ENCODE data around the gene CELF2. TPM values are rescaled to one million over a fixed set of nuclear protein-coding genes. Genes with fewer than 3 reads are reported as not detected.

CELF2 gene
- polyA plus RNA-seq, 1 donor from 2014 or later = 55.5 TPM

DNA sequence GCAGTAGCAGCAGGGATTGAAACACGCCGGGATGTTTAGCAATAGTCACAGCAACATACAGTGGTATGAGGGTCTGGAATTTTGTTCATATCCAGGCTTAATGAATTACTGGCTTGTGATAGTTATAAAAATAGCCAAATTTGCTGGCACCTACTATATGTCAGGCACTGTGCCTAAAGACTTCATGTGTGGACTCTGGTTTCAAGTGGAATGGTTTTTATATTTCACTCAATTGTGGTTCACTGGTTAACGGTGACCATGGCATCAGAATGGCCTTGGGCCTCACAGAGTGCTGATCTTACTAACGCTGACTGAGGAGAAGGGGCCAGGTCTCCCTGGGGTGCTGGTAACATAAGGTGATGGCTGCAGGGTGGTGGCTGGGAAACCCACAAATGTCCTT lies 55.7 kb downstream of the CELF2 start:
- Histone ChIP-seq H2AFZ (ENCODE audit: low read depth, low read length) (no peak overlapping the region), H3F3A (ENCODE audit: insufficient read depth, low read length, poor library complexity, severe bottlenecking) (no peaks in the 10 kb centered on the region), H3K4me2 (ENCODE audit: low read length) (no peak overlapping the region), H3K79me2 (replicated peaks; ENCODE audit: insufficient read depth, low read length) (peaks cover 8% of the 10 kb centered on the region), H3K9ac (ENCODE audit: low read length) (no peak overlapping the region), H3K9me3 (ENCODE audit: low read length) (no peaks in the 10 kb centered on the region), H3K9me2 (ENCODE audit: insufficient read depth, low read length) (no peaks in the 10 kb centered on the region), H3K27me3 (ENCODE audit: insufficient read depth, low read depth, low read length) (no peaks in the 10 kb centered on the region), H3K36me3 (ENCODE audit: insufficient read depth, low read length) (no peaks in the 10 kb centered on the region), H4K20me1 (ENCODE audit: insufficient read depth) (no peaks in the 10 kb centered on the region), H3K4me3 (ENCODE audit: low read length) (no peak overlapping the region), H3K27ac (ENCODE audit: low read length) (no peak overlapping the region)
- TF ChIP-seq EP300 (conservative IDR thresholded peaks at IDR 0.05; ENCODE audit: poor library complexity, severe bottlenecking) (no peak), MXI1 (conservative IDR thresholded peaks at IDR 0.05; ENCODE audit: poor library complexity, severe bottlenecking) (no peak), SMC3 (conservative IDR thresholded peaks at IDR 0.05; ENCODE audit: poor library complexity) (no peak), TAF1 (IDR thresholded peaks at IDR 0.05; ENCODE audit: low read depth) (no peak), RAD21 (conservative IDR thresholded peaks at IDR 0.05) (no peak), POLR2AphosphoS5 (IDR thresholded peaks at IDR 0.05) (no peak), EZH2 (IDR thresholded peaks at IDR 0.05; ENCODE audit: borderline replicate concordance, insufficient read depth, low read length, poor library complexity, severe bottlenecking) (no peak)
- TF ChIP-seq, protein P1, sequence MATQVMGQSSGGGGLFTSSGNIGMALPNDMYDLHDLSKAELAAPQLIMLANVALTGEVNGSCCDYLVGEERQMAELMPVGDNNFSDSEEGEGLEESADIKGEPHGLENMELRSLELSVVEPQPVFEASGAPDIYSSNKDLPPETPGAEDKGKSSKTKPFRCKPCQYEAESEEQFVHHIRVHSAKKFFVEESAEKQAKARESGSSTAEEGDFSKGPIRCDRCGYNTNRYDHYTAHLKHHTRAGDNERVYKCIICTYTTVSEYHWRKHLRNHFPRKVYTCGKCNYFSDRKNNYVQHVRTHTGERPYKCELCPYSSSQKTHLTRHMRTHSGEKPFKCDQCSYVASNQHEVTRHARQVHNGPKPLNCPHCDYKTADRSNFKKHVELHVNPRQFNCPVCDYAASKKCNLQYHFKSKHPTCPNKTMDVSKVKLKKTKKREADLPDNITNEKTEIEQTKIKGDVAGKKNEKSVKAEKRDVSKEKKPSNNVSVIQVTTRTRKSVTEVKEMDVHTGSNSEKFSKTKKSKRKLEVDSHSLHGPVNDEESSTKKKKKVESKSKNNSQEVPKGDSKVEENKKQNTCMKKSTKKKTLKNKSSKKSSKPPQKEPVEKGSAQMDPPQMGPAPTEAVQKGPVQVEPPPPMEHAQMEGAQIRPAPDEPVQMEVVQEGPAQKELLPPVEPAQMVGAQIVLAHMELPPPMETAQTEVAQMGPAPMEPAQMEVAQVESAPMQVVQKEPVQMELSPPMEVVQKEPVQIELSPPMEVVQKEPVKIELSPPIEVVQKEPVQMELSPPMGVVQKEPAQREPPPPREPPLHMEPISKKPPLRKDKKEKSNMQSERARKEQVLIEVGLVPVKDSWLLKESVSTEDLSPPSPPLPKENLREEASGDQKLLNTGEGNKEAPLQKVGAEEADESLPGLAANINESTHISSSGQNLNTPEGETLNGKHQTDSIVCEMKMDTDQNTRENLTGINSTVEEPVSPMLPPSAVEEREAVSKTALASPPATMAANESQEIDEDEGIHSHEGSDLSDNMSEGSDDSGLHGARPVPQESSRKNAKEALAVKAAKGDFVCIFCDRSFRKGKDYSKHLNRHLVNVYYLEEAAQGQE (IDR thresholded peaks at IDR 0.05; ENCODE audit: borderline replicate concordance) = no peak
- TF ChIP-seq, protein P2, sequence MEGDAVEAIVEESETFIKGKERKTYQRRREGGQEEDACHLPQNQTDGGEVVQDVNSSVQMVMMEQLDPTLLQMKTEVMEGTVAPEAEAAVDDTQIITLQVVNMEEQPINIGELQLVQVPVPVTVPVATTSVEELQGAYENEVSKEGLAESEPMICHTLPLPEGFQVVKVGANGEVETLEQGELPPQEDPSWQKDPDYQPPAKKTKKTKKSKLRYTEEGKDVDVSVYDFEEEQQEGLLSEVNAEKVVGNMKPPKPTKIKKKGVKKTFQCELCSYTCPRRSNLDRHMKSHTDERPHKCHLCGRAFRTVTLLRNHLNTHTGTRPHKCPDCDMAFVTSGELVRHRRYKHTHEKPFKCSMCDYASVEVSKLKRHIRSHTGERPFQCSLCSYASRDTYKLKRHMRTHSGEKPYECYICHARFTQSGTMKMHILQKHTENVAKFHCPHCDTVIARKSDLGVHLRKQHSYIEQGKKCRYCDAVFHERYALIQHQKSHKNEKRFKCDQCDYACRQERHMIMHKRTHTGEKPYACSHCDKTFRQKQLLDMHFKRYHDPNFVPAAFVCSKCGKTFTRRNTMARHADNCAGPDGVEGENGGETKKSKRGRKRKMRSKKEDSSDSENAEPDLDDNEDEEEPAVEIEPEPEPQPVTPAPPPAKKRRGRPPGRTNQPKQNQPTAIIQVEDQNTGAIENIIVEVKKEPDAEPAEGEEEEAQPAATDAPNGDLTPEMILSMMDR (IDR thresholded peaks at IDR 0.05; ENCODE audit: poor library complexity, severe bottlenecking) = no peak

DNA sequence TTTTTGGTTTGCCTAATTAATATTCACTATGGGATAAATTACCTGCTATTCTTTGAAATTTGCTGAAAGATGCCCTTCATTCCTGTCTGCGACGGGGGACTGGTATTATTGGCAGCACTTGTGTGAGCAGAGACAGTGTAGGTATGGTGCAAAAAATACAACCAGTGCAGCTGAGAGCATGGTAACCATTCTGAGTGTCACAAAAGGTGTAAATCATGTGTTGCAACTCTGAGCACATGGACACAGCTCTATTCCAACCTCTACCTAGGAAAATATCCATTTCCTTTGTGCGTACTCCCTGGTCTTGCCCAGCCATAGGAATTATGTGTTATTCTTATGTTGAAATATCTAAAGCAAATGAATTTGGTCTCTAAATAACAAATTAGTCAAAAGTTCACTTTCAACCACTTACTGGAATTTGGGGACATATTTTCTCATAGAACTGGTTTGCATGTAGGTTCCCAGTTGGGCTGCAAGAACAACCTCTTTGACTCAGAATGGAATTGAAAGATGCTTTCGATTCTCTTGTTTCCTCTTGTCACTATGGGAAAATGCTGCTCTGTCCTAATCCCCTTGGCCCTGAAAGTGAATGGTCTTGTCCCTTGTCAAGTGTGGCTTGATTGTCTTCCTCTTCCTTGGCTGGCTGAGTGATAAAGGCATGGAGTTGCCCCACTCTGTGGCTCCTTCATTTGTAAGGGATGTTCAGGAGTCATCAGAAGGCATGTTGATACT lies 57.0 kb downstream of the CELF2 start:
- no peaks in the 10 kb centered on the region for H3K9me2 ChIP-seq (ENCODE audit: insufficient read depth, low read length)
- H3F3A ChIP-seq (ENCODE audit: insufficient read depth, low read length, poor library complexity, severe bottlenecking) = no peaks in the 10 kb centered on the region
- H3K4me2 ChIP-seq (ENCODE audit: low read length) = no peak overlapping the region
- no peak overlapping the region for H3K9ac ChIP-seq (ENCODE audit: low read length)
- TF ChIP-seq TAF1 (IDR thresholded peaks at IDR 0.05; ENCODE audit: low read depth) (no peak), POLR2AphosphoS5 (IDR thresholded peaks at IDR 0.05) (no peak), SMC3 (conservative IDR thresholded peaks at IDR 0.05; ENCODE audit: poor library complexity) (no peak), EP300 (conservative IDR thresholded peaks at IDR 0.05; ENCODE audit: poor library complexity, severe bottlenecking) (no peak), EZH2 (IDR thresholded peaks at IDR 0.05; ENCODE audit: borderline replicate concordance, insufficient read depth, low read length, poor library complexity, severe bottlenecking) (no peak), MXI1 (conservative IDR thresholded peaks at IDR 0.05; ENCODE audit: poor library complexity, severe bottlenecking) (no peak), RAD21 (conservative IDR thresholded peaks at IDR 0.05) (no peak)
- TF ChIP-seq, protein P1 (IDR thresholded peaks at IDR 0.05; ENCODE audit: borderline replicate concordance) = no peak
- TF ChIP-seq, protein P2 (IDR thresholded peaks at IDR 0.05; ENCODE audit: poor library complexity, severe bottlenecking) = no peak
- H3K79me2 ChIP-seq (replicated peaks; ENCODE audit: insufficient read depth, low read length) = peaks cover 8% of the 10 kb centered on the region
- no peaks in the 10 kb centered on the region for H3K27me3 ChIP-seq (ENCODE audit: insufficient read depth, low read depth, low read length)
- no peaks in the 10 kb centered on the region for H4K20me1 ChIP-seq (ENCODE audit: insufficient read depth)
- H3K9me3 ChIP-seq (ENCODE audit: low read length) = no peaks in the 10 kb centered on the region
- no peak overlapping the region for H3K27ac ChIP-seq (ENCODE audit: low read length)
- no peak overlapping the region for H3K4me3 ChIP-seq (ENCODE audit: low read length)
- H3K36me3 ChIP-seq (ENCODE audit: insufficient read depth, low read length) = no peaks in the 10 kb centered on the region
- H2AFZ ChIP-seq (ENCODE audit: low read depth, low read length) = no peak overlapping the region
